ENCODE data around the gene KCNQ5.

GRCh38 chr6:72642435-72642834 lies 20.6 kb downstream of the KCNQ5 start:
- TF ChIP-seq CTCF (IDR thresholded peaks at IDR 0.05 in 2 of 3, conservative IDR thresholded peaks at IDR 0.05 in 1 of 3; ENCODE audit: control insufficient read depth in 2 of 3, extremely low read depth in 1 of 3, insufficient read depth in 1 of 3, low read depth in 3 of 3, low read length in 3 of 3) = no peak
- no peak for TF ChIP-seq POLR2A (IDR thresholded peaks at IDR 0.05; ENCODE audit: low read depth, low read length)
- TF ChIP-seq ZBTB40 (IDR thresholded peaks at IDR 0.05; ENCODE audit: borderline replicate concordance) = no peak
- no peak for TF ChIP-seq ELK1 (IDR thresholded peaks at IDR 0.05; ENCODE audit: low read depth, low read length)
- no peak for TF ChIP-seq CEBPB (IDR thresholded peaks at IDR 0.05; ENCODE audit: borderline replicate concordance in 1 of 2, low read depth in 2 of 2, low read length in 2 of 2)
- TF ChIP-seq EZH2 (IDR thresholded peaks at IDR 0.05; ENCODE audit: borderline replicate concordance, control insufficient read depth, low read depth, low read length) = no peak
- TF ChIP-seq SPI1 (IDR thresholded peaks at IDR 0.05; ENCODE audit: borderline replicate concordance, insufficient read depth, low read depth, low read length) = peak; percentile 27; the same call in 1 of the 2 replicates
- TF ChIP-seq EP300 (IDR thresholded peaks at IDR 0.05; ENCODE audit: borderline replicate concordance in 1 of 2, control insufficient read depth in 1 of 2, low read depth in 2 of 2, low read length in 2 of 2) = peak in 1 of 2 experiments; percentile 49; a peak in 2 of 4 replicates

Measured in GM12878 (cell line).